Trophoblast cell (in vitro differentiated cells and primary cell): ENCODE results near the gene DQX1.

ENCODE experiments used
- DNase-seq, 2 donors: peaks; one replicate each; pipeline ENCODE4 v3.0.0-alpha.2; 2016
- H2AFZ ChIP-seq: 2 replicates; pipeline ENCODE4 v1.6.1; 2013; ENCODE audit warnings: low read length, moderate library complexity, mild to moderate bottlenecking; ENCODE audit not compliant: insufficient read depth, poor library complexity
- H2AK5ac ChIP-seq: 2 replicates; pipeline ENCODE4 v1.6.1; 2013; ENCODE audit warnings: mild to moderate bottlenecking, low read length
- H2BK120ac ChIP-seq: 2 replicates; pipeline ENCODE4 v1.6.1; 2013; ENCODE audit warnings: low read length, mild to moderate bottlenecking, moderate library complexity; ENCODE audit not compliant: insufficient read depth, poor library complexity
- H2BK12ac ChIP-seq: 2 replicates; pipeline ENCODE4 v1.6.1; 2013; ENCODE audit warnings: mild to moderate bottlenecking, low read length, moderate library complexity
- H2BK5ac ChIP-seq: 2 replicates; pipeline ENCODE4 v1.6.1; 2013; ENCODE audit warnings: low read length, low read depth, moderate library complexity, mild to moderate bottlenecking; ENCODE audit not compliant: poor library complexity
- H3K14ac ChIP-seq: 2 replicates; pipeline ENCODE4 v1.6.1; 2013; ENCODE audit warnings: mild to moderate bottlenecking, low read length
- H3K18ac ChIP-seq: 2 replicates; pipeline ENCODE4 v1.6.1; 2013; ENCODE audit warnings: mild to moderate bottlenecking, low read length
- H3K23ac ChIP-seq: 2 replicates; pipeline ENCODE4 v1.6.1; 2013; ENCODE audit warnings: low read length
- H3K27ac ChIP-seq: 2 replicates; pipeline ENCODE4 v1.5.1; 2013; ENCODE audit warnings: low read depth, mild to moderate bottlenecking, inconsistent platforms, low read length, moderate library complexity
- H3K27me3 ChIP-seq: 2 replicates; pipeline ENCODE4 v1.6.1; 2013; ENCODE audit warnings: inconsistent platforms, mild to moderate bottlenecking, low read length, moderate library complexity; ENCODE audit not compliant: insufficient read depth
- H3K36me3 ChIP-seq, 2 experiments: 1 replicate in 1 of 2; 2 replicates in 1 of 2; pipeline ENCODE4 v1.6.1; 2013; ENCODE audit warnings: low read length in 2 of 2, mild to moderate bottlenecking in 2 of 2, moderate library complexity in 1 of 2; ENCODE audit not compliant: insufficient read depth in 2 of 2, control insufficient read depth in 1 of 2
- H3K4ac ChIP-seq: 2 replicates; pipeline ENCODE4 v1.6.1; 2013; ENCODE audit warnings: low read depth, mild to moderate bottlenecking, low read length, moderate library complexity
- H3K4me1 ChIP-seq, 2 experiments: 1 replicate in 1 of 2; 2 replicates in 1 of 2; pipeline ENCODE4 v1.6.1; 2013; ENCODE audit warnings: low read length in 2 of 2, mild to moderate bottlenecking in 2 of 2, moderate library complexity in 1 of 2; ENCODE audit not compliant: insufficient read depth in 2 of 2, control insufficient read depth in 1 of 2
- H3K4me2 ChIP-seq: 2 replicates; pipeline ENCODE4 v1.6.1; 2013; ENCODE audit warnings: inconsistent platforms, mild to moderate bottlenecking, low read length, moderate library complexity
- H3K4me3 ChIP-seq: 2 replicates; pipeline ENCODE4 v1.5.1; 2013; ENCODE audit warnings: mild to moderate bottlenecking, low read depth, low read length, inconsistent platforms
- H3K79me1 ChIP-seq: one replicate; pipeline ENCODE4 v1.6.1; 2013; ENCODE audit warnings: low read length
- H3K79me2 ChIP-seq: 2 replicates; pipeline ENCODE4 v1.6.1; 2013; ENCODE audit warnings: low read length, mild to moderate bottlenecking; ENCODE audit not compliant: control insufficient read depth, insufficient read depth, poor library complexity
- H3K9ac ChIP-seq: 2 replicates; pipeline ENCODE4 v1.6.1; 2013; ENCODE audit warnings: mild to moderate bottlenecking, low read length
- H3K9me3 ChIP-seq: 2 replicates; pipeline ENCODE4 v1.6.1; 2013; ENCODE audit warnings: low read depth, mild to moderate bottlenecking, control low read depth, inconsistent platforms, low read length; ENCODE audit not compliant: insufficient read depth
- H4K12ac ChIP-seq: 2 replicates; pipeline ENCODE4 v1.6.1; 2013; ENCODE audit warnings: low read depth, mild to moderate bottlenecking, low read length, moderate library complexity
- H4K8ac ChIP-seq: 2 replicates; pipeline ENCODE4 v1.6.1; 2013; ENCODE audit warnings: low read depth, mild to moderate bottlenecking, low read length, moderate library complexity
- H4K91ac ChIP-seq: one replicate; pipeline ENCODE4 v1.6.1; 2013; ENCODE audit warnings: low read depth, mild to moderate bottlenecking, low read length, moderate library complexity
- WGBS: extraction: QIAGEN DNeasy Blood & Tissue Kit; methylation state at CpG from one replicate; pipeline ENCODE4 v1.1.7; 2013; ENCODE audit warnings: missing lambda C conversion rate; ENCODE audit not compliant: insufficient read length, insufficient coverage; ENCODE audit errors: extremely low coverage; 5-methylcytosine and 5-hydroxymethylcytosine counted together

DQX1 gene

DNA sequence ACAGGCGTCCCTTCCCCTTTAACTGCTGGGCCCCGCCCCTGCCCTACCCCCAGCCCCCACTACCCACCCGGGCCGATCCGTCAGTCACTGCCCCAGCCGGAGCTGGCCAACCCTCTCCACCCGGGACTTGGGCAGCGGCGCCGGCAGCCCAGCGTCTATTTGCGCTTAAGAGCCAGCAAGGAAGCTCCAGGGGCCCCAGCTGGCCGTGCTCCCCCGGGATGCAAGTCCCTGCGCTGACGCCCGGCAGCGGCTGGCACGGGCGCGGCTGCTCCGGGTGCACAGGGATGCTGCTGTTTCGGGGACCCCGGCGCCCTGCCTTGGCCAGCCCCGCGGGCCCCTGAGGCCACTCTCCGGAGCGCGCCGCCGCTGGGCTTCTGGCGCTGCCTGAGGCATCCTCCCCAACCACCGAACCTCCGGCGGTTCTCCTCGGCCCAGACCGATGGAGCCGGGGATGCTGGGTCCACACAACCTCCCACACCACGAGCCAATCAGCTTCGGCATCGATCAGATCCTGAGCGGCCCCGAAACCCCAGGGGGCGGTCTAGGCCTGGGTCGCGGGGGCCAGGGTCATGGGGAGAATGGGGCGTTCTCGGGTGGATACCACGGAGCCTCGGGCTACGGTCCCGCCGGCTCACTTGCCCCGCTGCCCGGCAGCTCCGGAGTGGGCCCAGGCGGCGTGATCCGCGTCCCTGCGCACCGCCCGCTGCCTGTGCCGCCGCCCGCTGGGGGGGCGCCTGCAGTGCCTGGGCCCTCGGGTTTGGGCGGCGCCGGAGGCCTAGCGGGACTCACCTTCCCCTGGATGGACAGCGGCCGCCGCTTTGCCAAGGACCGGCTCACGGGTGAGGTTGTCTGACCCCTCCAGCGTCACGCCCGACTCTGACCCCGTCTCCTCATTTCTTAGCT is 11.4 kb downstream of the DQX1 start, which contains the start of gene TLX2:
TLX2 (plus strand) TSS at position 83 of the 903 bp plus-strand sequence; CDS start at position 440, 357 bp downstream.
- Histone ChIP-seq H3K4ac (no peak within 1 kb of the TSS), H3K79me1 (no peaks in the 10 kb centered on the region), H2BK120ac (no peak within 1 kb of the TSS), H4K12ac (no peak within 1 kb of the TSS), H4K8ac (no peak within 1 kb of the TSS), H3K23ac (no peak within 1 kb of the TSS), H3K9me3 (peaks cover 16% of the 10 kb centered on the region), H2BK12ac (no peak within 1 kb of the TSS), H2AK5ac (no peak within 1 kb of the TSS), H2BK5ac (no peak within 1 kb of the TSS), H3K27ac (no peak within 1 kb of the TSS), H3K79me2 (no peaks in the 10 kb centered on the region), H3K9ac (no peak within 1 kb of the TSS), H3K27me3 (peaks cover 80% of the 10 kb centered on the region), H3K4me2 (no peak within 1 kb of the TSS), H3K4me3 (no peak within 1 kb of the TSS), H3K4me1 (peaks cover 6 to 10% of the 10 kb centered on the region in 2 experiments), H3K18ac (no peak within 1 kb of the TSS), H3K14ac (no peak within 1 kb of the TSS), H4K91ac (no peak within 1 kb of the TSS), H2AFZ (no peak within 1 kb of the TSS), H3K36me3 (no peaks in the 10 kb centered on the region)
- WGBS: no CpG with 5 or more reads among the region's 82 CpGs
- no peak for DNase-seq

DNA sequence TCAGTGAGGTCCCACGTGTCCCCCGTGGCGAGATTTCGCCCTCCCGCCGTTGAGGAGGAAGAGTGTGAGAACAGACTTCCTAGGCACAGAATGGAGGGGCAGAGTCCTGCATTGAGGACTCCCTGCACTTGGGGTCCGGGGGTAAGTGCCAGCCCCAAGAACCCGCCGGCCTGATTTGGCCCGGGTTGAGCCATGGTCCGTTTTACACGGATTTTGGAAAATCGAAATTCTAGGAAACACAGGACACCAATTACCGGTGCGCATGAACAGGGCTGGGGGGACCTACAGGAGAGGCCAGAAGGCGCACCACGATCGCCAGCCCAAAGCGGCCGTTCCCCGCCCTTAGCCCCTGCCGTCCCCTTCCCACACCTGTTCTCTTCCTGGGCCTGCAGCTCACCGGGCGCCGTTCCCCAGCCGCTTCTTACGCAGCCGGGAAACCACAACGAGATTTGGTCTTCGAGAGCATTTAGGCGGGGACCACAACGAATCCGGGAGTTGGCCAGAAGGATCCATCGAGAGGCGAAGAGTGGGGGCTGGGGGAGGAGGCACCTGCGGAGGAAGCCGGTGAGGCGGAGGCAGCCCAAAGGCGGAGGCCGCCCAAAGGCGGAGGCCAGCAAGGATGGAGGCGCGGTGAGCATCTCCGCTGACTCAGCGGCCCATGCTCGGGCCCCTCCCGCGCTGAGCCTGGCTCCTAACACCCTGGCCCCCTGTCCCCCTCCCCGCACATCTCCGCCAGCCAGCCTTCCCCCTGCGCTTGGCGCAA is 12.2 kb downstream of the DQX1 start:
- no peak overlapping the region for H3K9ac ChIP-seq
- H3K4ac ChIP-seq: no peak overlapping the region
- H3K4me3 ChIP-seq: no peak overlapping the region
- WGBS: no CpG with 5 or more reads among the region's 52 CpGs
- no peak for DNase-seq
- no peak overlapping the region for H2BK12ac ChIP-seq
- H3K36me3 ChIP-seq: no peaks in the 10 kb centered on the region
- peaks cover 77% of the 10 kb centered on the region for H3K27me3 ChIP-seq
- no peak overlapping the region for H3K4me2 ChIP-seq
- no peaks in the 10 kb centered on the region for H3K79me1 ChIP-seq
- H3K4me1 ChIP-seq: peaks cover 6 to 10% of the 10 kb centered on the region in 2 experiments
- no peak overlapping the region for H2BK120ac ChIP-seq
- peaks cover 16% of the 10 kb centered on the region for H3K9me3 ChIP-seq
- H3K23ac ChIP-seq: no peak overlapping the region
- H3K79me2 ChIP-seq: no peaks in the 10 kb centered on the region
- H2AFZ ChIP-seq: no peak overlapping the region
- H2BK5ac ChIP-seq: no peak overlapping the region
- no peak overlapping the region for H4K8ac ChIP-seq
- no peak overlapping the region for H3K27ac ChIP-seq
- no peak overlapping the region for H3K18ac ChIP-seq
- H3K14ac ChIP-seq: no peak overlapping the region
- no peak overlapping the region for H4K12ac ChIP-seq
- H2AK5ac ChIP-seq: no peak overlapping the region
- no peak overlapping the region for H4K91ac ChIP-seq

DNA sequence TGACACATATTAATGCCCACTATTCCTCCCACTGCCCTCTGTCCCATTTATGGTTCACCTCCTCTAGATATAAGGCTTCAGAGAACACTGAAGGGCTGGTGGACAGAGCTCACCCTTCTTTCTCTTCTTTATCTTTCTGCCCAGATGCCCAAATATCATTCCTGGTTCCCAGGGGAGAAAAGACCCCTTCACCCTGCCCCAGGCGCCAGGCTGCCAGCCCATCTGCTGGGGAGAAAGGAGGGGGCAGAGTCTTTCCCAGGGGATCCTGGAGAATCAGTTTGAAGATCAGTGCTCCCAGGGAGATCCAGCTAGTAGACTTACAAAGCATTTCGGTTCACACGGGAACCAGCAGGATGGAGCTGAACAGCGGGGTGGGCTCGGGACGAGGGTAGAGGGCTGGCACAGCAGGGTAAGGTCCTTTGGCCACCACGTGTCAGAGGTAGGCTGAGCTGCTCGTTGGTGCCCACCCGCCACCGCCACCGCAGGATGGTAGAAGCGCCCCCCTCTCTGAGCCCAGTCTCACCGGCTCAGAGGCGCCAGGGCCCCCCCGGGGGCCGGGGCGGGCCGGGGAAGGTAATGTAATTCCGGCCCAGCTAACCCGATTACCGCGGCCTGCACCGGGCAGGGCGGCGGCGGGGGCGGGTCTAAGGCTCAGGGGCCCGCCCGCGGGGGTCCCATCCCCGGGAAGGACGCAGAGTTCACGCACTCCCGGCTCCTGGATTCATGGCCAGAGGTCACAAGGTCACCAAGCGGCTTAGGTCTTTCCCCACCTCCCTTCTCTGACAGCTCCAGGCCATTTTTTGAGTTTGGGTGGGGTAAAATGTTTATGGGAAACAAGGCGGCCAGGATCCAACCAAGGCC is 13.1 kb downstream of the DQX1 start:
- H3K14ac ChIP-seq: no peak overlapping the region
- peaks cover 1% of the 10 kb centered on the region for H3K79me1 ChIP-seq
- no peak overlapping the region for H2BK5ac ChIP-seq
- no peak overlapping the region for H3K18ac ChIP-seq
- DNase-seq: no peak
- no peak overlapping the region for H2BK12ac ChIP-seq
- no peak overlapping the region for H3K4me2 ChIP-seq
- H4K8ac ChIP-seq: no peak overlapping the region
- no peak overlapping the region for H3K4ac ChIP-seq
- WGBS: no CpG with 5 or more reads among the region's 36 CpGs
- H4K12ac ChIP-seq: no peak overlapping the region
- no peak overlapping the region for H3K27ac ChIP-seq
- H2AK5ac ChIP-seq: no peak overlapping the region
- H3K23ac ChIP-seq: no peak overlapping the region
- no peaks in the 10 kb centered on the region for H3K36me3 ChIP-seq
- no peak overlapping the region for H3K4me3 ChIP-seq
- H3K79me2 ChIP-seq: peaks cover 1% of the 10 kb centered on the region
- no peak overlapping the region for H4K91ac ChIP-seq
- H3K27me3 ChIP-seq: peaks cover 72% of the 10 kb centered on the region
- H3K9me3 ChIP-seq: peaks cover 16% of the 10 kb centered on the region
- no peak overlapping the region for H2BK120ac ChIP-seq
- H3K9ac ChIP-seq: no peak overlapping the region
- H2AFZ ChIP-seq: no peak overlapping the region
- peaks cover 6 to 10% of the 10 kb centered on the region in 2 experiments for H3K4me1 ChIP-seq
